GM18867 (cell line): Measurements from ENCODE around the gene HK1.
"Not testable (repeated sequence)": the region's sequence is repeated elsewhere in the genome, so short reads cannot be mapped to it uniquely, and the experiment has no call there.

Source experiments
- ATAC-seq: cut with Tn5 transposase; IDR thresholded peaks from one replicate; pipeline ENCODE4 v1.9.1; 2021; ENCODE audit warnings: mild to moderate bottlenecking, moderate library complexity; ENCODE audit not compliant: unreplicated experiment

Gene HK1

GRCh38 chr10:69326692-69327091, 48.4 kb downstream of the HK1 start:
- no peak for ATAC-seq

DNA sequence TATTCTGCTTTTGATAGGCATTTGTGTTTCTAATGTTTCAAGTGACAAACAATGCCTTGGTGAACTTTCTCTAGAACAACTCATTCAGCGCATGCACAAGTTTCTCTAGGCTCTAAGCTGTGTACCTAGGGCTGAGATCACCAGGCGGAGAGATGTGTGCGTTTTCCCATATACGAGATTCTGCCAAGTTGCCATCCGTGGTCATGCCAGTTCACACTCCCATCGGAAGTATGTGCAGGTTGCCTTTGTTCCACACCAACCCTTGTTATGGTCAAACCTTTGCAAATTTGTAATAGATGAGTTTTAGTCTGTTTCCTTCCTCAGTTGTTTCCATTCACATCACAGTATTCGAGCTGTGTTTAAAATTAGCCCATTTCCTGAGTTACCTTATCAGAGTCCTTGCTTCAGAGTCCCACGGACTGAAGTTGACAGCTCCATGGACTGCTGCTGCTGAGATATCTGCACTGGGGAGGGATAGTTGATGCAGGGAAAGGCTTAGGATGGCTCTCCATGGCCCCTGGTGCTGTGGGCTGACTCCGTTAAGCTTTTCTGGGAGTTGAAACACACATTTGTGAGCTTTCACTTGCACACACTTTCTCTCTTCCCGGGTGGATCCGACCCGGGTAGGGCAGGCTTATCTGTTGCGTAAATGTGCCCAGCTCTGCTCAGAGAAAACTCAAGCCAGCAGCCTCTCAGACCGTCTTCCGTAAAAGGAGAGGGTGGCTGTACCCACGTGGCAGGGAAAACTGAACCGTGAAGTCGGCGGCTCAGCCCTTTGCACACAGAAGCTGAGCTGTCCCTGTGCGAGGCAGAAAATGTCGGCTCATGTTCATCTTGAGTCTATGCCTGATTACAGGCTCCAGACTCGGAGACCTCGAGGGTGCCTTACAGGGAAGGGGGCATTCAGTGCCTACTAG, 49.4 kb downstream of the HK1 start:
- ATAC-seq: peak; percentile 87

DNA sequence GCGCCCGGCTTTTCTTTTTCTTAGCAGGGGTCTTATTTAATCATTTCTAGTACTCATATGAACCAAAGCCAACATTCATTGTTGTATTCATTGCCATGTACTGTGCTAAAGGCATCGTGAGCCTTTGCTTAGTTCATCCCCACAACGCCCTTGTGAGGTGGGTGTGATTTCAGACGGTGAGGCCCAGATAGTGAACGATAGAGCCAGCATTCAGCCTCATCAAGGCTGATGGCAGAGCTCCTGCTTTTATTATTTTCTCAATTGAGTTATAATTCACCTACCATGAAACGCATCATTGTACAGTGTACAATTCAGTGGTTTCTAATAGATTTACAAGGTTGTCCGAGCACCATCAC, 50.1 kb downstream of the HK1 start:
- ATAC-seq: peak; percentile 14

GRCh38 chr10:69328888-69329287, 50.6 kb downstream of the HK1 start:
- ATAC-seq: not testable (repeated sequence)

- ATAC-seq: no peak
Measured at GRCh38 chr10:69329721-69330178, 51.5 kb downstream of the HK1 start.

DNA sequence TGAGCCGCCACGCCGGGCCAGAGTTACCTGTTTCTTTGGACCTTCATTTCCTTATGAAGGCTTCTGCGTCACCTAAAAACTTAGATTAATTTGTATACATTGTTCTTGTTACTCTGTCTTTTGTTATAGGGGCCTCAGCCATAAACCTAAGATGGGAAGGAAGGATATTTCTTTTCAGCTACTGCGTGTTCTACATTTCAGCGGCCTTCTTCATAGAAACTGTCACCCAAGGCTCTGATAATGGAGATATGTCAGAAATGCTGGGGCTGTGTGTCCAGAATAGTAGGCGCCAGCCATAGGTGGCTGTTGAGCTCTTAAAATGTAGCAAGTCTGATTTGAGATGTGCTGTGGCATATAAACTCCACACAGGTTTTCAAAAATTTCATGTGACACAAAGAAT, 52.9 kb downstream of the HK1 start:
- ATAC-seq: no peak

- ATAC-seq: no peak
Measured at GRCh38 chr10:69332278-69333010, 54.1 kb downstream of the HK1 start.

DNA sequence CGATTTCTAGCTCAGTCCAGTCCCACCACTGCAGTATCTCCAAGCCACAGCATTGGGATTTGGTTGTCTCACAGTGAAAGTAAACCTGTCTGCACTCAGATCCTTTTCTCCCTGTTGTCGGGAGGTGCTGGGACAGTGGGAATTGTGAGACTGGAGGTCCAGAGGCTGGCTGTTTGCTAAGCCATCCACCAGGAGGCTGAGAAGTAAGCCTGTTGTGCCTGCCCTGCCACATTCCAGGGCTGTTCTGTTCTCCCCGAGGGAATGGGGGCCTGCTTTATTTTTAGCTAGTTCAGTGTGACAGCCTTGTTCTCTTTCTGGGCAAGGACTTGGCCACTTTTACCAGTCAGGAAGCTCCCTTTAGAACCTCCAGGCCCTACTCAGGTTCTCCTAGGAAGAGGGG, 54.9 kb downstream of the HK1 start:
- no peak for ATAC-seq

DNA sequence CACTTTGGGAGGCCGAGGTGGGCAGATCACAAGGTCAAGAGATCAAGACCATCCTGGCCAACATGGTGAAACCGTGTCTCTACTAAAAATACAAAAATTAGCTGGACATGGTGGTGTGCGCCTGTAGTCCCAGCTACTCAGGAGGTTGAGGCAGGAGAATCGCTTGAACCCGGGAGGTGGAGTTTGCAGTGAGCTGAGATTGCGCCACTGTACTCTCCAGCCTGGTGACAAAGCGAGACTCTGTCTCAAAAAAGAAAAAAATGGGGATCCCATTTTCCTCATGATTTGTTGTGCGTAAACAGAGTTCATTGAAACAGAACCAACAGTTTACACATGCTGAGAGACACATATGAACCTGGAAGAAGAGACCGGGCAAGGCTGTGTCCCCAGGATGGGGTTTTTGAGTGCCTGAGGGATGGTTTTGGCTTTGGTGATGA, 55.6 kb downstream of the HK1 start:
- not testable (repeated sequence) for ATAC-seq

DNA sequence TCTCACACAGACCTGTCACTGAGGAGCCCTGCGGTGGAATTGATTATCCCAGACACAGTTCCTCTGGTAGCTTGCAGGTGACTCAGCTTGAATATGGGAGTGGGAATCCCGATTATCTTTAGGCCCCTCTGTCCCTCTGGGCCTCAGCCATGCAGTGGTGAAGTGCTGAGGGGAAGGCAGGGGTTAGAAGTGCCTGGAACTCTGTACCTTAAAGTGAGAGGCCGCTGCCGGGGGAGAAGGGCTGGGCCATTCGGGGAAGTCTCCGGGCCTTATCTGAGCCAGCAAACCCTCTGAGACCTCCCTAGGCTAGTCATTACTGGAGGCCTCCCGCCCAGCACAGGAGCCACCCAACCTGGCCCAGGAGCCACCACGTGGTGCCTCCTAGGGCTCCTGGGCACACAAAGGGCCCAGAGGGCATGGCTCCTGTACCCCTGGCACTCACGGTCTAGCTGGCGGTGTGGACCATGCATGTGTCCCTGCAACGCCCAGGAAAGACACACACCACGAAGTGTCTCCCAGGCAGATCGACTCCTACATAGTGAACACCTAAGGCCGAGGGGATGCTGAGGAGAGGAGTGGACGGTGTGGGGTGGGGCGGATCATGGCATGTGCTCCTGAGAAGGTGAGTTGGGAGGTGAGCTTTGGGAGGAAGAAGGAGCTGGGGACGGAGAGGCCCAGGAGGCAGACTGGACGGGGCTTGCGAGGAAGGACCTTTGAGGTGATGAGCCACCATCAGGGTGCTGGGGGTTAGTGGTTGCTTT, 56.2 kb downstream of the HK1 start:
- ATAC-seq: no peak

DNA sequence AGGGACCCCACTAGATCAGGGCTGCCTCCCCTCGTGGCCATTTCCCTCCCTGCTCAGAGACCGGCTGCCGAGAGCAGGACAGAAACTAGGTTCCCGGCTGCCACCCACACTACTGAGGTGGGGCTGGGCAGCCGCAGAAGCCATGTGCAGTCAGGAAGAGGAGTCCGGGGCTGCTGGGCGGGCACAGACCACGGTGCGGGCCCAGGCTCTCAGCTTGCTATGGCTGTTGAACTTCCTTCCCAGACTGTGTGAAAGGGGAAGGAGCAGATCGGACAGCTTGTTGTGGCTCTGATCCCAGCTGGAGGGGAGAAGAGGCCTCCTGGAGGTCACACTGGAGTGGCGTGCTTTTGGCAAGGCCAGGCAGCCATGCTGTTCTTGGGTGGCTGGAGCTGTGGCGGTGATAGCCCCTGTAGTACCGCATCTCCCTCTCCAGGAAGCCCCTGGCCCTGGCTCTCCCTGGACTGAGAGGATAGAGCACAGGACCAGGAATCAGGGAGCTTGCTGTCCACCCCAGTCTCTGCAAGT, 56.8 kb downstream of the HK1 start:
- no peak for ATAC-seq

DNA sequence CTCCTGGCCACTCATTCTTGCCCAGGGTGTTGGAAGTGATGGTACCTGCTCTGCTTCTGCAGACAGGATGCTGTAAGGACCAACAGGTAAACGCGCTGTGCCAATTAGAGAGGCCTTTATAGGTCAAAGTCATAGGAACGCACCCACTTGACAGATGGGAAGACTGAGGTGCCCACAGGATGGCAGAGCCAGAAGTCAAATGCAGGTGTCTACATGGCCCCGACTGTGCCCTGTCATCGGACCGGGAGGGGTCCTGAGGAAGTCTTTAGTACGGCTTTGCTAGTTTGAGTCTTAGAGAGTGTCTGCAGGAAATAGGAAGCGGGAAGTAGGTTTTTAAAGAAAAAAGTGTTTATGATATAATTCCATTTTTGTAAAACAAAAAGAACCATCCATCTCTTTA, 57.3 kb downstream of the HK1 start:
- no peak for ATAC-seq

- no peak for ATAC-seq
Measured at GRCh38 chr10:69336952-69337295, 58.6 kb downstream of the HK1 start.

DNA sequence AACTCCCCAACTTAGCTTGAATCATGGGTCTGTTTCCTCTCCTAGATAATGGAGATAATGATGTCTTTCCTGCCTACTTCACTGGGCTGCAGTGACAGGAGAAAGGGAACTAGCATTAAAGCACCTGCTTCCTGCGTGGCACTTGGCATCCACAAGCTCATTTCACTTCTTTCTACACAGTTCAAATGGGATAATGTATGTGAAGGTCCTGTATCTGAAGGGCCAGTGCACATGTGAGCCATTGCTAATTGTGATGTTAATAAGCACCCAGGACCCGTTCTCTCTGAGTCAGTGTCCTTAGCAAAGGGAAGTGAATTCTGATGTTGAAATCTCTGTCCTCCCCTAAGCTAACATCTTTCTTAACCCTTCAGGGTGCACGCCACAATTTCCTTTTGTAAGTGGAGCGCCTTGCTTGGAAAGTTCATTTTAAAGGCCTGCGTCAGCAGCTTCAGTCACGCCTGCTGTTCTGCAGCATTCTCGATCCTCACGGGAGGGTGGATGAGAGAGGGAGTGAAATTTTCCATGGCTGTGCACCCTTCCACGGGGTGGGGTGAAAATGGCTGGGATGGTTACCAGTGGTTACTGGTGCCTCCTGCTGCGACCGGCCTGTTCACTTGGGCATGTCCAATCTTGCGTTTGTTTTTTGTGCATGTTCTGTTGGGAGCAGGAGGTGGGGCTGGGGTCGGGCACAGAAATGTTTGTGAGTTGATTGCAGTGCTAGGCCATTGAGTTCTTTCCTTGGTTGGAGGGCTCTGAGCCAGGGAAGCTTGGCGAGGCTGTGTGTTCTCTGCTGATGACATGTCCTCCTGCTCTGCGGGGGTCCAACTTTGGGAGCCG, 59.2 kb downstream of the HK1 start:
- ATAC-seq: no peak

DNA sequence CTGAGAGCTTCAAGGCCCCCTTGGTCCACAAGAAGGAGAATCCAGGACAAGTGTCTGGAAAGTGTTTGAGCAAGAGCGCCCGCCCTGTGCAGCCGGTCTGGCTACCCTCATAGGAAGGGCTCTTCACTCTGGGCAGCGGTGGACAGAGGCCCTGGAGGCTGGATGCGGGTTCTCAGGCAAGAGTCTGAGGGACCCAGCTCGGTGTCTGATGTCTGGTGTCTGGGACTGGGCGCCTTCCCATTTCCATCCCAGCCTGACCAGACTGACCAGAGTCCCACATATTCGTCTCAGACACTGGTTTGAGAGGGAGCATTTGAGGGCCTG, 59.8 kb downstream of the HK1 start:
- ATAC-seq: no peak

GRCh38 chr10:69338547-69339450, 60.5 kb downstream of the HK1 start:
- ATAC-seq: no peak

- ATAC-seq: no peak
Measured at GRCh38 chr10:69340695-69341094, 62.4 kb downstream of the HK1 start.

GRCh38 chr10:69343905-69344304, 65.6 kb downstream of the HK1 start:
- ATAC-seq: no peak

- ATAC-seq: no peak
Measured at GRCh38 chr10:69344591-69345252, 66.4 kb downstream of the HK1 start.
